MM.1S (cell line): Measurements from ENCODE around the gene CCDC63.

ENCODE experiments used
- CTCF ChIP-seq: fragments of 300-600 bp; sonication (generic); IDR thresholded peaks from 2 replicates; pipeline ENCODE4 v1.5.1; 2016; ENCODE audit warnings: antibody characterized with exemption, low read length, mixed read lengths
- EZH2 ChIP-seq: fragments of 300-600 bp; sonication (generic); optimal IDR thresholded peaks from 2 replicates; pipeline ENCODE3; 2017; ENCODE audit warnings: low read depth, mild to moderate bottlenecking, antibody characterized with exemption, low read length, mixed read lengths
- EZH2phosphoT487 ChIP-seq: fragments of 300-600 bp; sonication (generic); IDR thresholded peaks from 2 replicates; pipeline ENCODE4 v1.6.1; 2018; ENCODE audit warnings: antibody characterized with exemption, low read length

GRCh38 chr12:110931315-110931728, 84.5 kb downstream of the CCDC63 start:
- no peak for TF ChIP-seq CTCF
- no peak for TF ChIP-seq EZH2phosphoT487
- no peak for TF ChIP-seq EZH2
